HEK293 (cell line): ENCODE data around the gene DPCD.

Experiments
- BCL11B ChIP-seq: fragments of 450-650 bp; formaldehyde crosslinking; IDR thresholded peaks from 2 replicates; pipeline ENCODE4 v1.5.1; 2016; ENCODE audit warnings: low read depth, missing biosample characterization, missing genetic modification characterization
- GLIS1 ChIP-seq: fragments of 450-650 bp; formaldehyde crosslinking; IDR thresholded peaks from 2 replicates; pipeline ENCODE4 v1.5.1; 2016; ENCODE audit warnings: missing biosample characterization, missing genetic modification characterization
- GLIS2 ChIP-seq: fragments of 450-650 bp; formaldehyde crosslinking; IDR thresholded peaks from 2 replicates; pipeline ENCODE4 v1.5.1; 2016; ENCODE audit warnings: missing biosample characterization, missing genetic modification characterization
- HOXD13 ChIP-seq: sonication (generic); formaldehyde crosslinking; IDR thresholded peaks from 2 replicates; pipeline ENCODE4 v1.8.0; 2022; ENCODE audit warnings: missing genetic modification reagents, borderline replicate concordance
- MYNN ChIP-seq: fragments of 450-650 bp; formaldehyde crosslinking; IDR thresholded peaks from 2 replicates; pipeline ENCODE4 v1.5.1; 2016; ENCODE audit warnings: missing biosample characterization, missing genetic modification characterization, borderline replicate concordance
- PATZ1 ChIP-seq: fragments of 450-650 bp; formaldehyde crosslinking; IDR thresholded peaks from 2 replicates; pipeline ENCODE4 v1.5.1; 2016; ENCODE audit warnings: missing biosample characterization, missing genetic modification characterization
- REPIN1 ChIP-seq: fragments of 450-650 bp; formaldehyde crosslinking; IDR thresholded peaks from 2 replicates; pipeline ENCODE4 v1.5.1; 2017; ENCODE audit warnings: missing biosample characterization, missing genetic modification characterization, low read depth
- SP2 ChIP-seq: fragments of 450-650 bp; formaldehyde crosslinking; IDR thresholded peaks from 2 replicates; pipeline ENCODE4 v1.5.1; 2016; ENCODE audit warnings: missing biosample characterization, missing genetic modification characterization
- TCF7L2 ChIP-seq: IDR thresholded peaks from 2 replicates; pipeline ENCODE4 v1.6.1; 2011; ENCODE audit warnings: low read depth, mild to moderate bottlenecking, inconsistent platforms, low read length, moderate library complexity, borderline replicate concordance
- YY1 ChIP-seq: fragments of 450-650 bp; formaldehyde crosslinking; IDR thresholded peaks from 2 replicates; pipeline ENCODE4 v1.5.1; 2018; ENCODE audit warnings: missing biosample characterization, missing genetic modification characterization
- ZBTB20 ChIP-seq: fragments of 450-650 bp; formaldehyde crosslinking; IDR thresholded peaks from 2 replicates; pipeline ENCODE4 v1.5.1; 2016; ENCODE audit warnings: missing biosample characterization, missing genetic modification characterization
- ZBTB48 ChIP-seq: fragments of 450-650 bp; formaldehyde crosslinking; IDR thresholded peaks from 2 replicates; pipeline ENCODE4 v1.5.1; 2016; ENCODE audit warnings: missing biosample characterization, missing genetic modification characterization
- ZFP41 ChIP-seq: fragments of 450-650 bp; formaldehyde crosslinking; IDR thresholded peaks from 2 replicates; pipeline ENCODE4 v1.5.1; 2016; ENCODE audit warnings: missing biosample characterization, missing genetic modification characterization, borderline replicate concordance
- ZNF140 ChIP-seq: fragments of 450-650 bp; formaldehyde crosslinking; IDR thresholded peaks from 2 replicates; pipeline ENCODE4 v1.5.1; 2016; ENCODE audit warnings: missing biosample characterization, missing genetic modification characterization
- ZNF174 ChIP-seq: fragments of 450-650 bp; formaldehyde crosslinking; IDR thresholded peaks from 2 replicates; pipeline ENCODE4 v1.5.0; 2017; ENCODE audit warnings: missing biosample characterization, mild to moderate bottlenecking, missing genetic modification characterization
- ZNF211 ChIP-seq: fragments of 450-650 bp; formaldehyde crosslinking; IDR thresholded peaks from 2 replicates; pipeline ENCODE4 v1.5.1; 2016; ENCODE audit warnings: low read depth, missing biosample characterization, missing genetic modification characterization
- ZNF266 ChIP-seq: fragments of 450-650 bp; formaldehyde crosslinking; IDR thresholded peaks from 2 replicates; pipeline ENCODE4 v1.5.1; 2016; ENCODE audit warnings: missing biosample characterization, missing genetic modification characterization, low read depth
- ZNF302 ChIP-seq: fragments of 450-650 bp; formaldehyde crosslinking; IDR thresholded peaks from 2 replicates; pipeline ENCODE4 v1.5.1; 2016; ENCODE audit warnings: missing biosample characterization, missing genetic modification characterization, low read depth
- ZNF311 ChIP-seq: fragments of 450-650 bp; formaldehyde crosslinking; IDR thresholded peaks from 2 replicates; pipeline ENCODE4 v1.5.1; 2017; ENCODE audit warnings: missing biosample characterization, missing genetic modification characterization, borderline replicate concordance
- ZNF366 ChIP-seq: fragments of 450-650 bp; formaldehyde crosslinking; conservative IDR thresholded peaks from 2 replicates; pipeline ENCODE4 v1.5.1; 2016; ENCODE audit warnings: missing biosample characterization, missing genetic modification characterization
- ZNF423 ChIP-seq: fragments of 450-650 bp; formaldehyde crosslinking; IDR thresholded peaks from 2 replicates; pipeline ENCODE4 v1.5.1; 2016; ENCODE audit warnings: missing biosample characterization, missing genetic modification characterization
- ZNF426 ChIP-seq: fragments of 450-650 bp; formaldehyde crosslinking; IDR thresholded peaks from 2 replicates; pipeline ENCODE4 v1.5.1; 2017; ENCODE audit warnings: missing biosample characterization, missing genetic modification characterization, mild to moderate bottlenecking, inconsistent platforms, moderate library complexity
- ZNF514 ChIP-seq: fragments of 450-650 bp; formaldehyde crosslinking; IDR thresholded peaks from 2 replicates; pipeline ENCODE4 v1.5.1; 2016; ENCODE audit warnings: missing biosample characterization, missing genetic modification characterization
- ZNF560 ChIP-seq: fragments of 450-650 bp; formaldehyde crosslinking; IDR thresholded peaks from 2 replicates; pipeline ENCODE4 v1.5.1; 2017; ENCODE audit warnings: missing biosample characterization, missing genetic modification characterization, borderline replicate concordance
- ZNF571 ChIP-seq: fragments of 450-650 bp; formaldehyde crosslinking; IDR thresholded peaks from 2 replicates; pipeline ENCODE4 v1.5.0; 2017; ENCODE audit warnings: missing biosample characterization, missing genetic modification characterization
- ZNF623 ChIP-seq: fragments of 450-650 bp; formaldehyde crosslinking; IDR thresholded peaks from 2 replicates; pipeline ENCODE4 v1.5.1; 2016; ENCODE audit warnings: missing biosample characterization, missing genetic modification characterization
- ZNF645 ChIP-seq: fragments of 450-650 bp; formaldehyde crosslinking; IDR thresholded peaks from 2 replicates; pipeline ENCODE4; 2016; ENCODE audit warnings: missing biosample characterization, missing genetic modification characterization
- ZNF654 ChIP-seq: fragments of 450-650 bp; formaldehyde crosslinking; IDR thresholded peaks from 2 replicates; pipeline ENCODE4 v1.5.1; 2016; ENCODE audit warnings: low read depth, missing biosample characterization, missing genetic modification characterization
- ZNF670 ChIP-seq: fragments of 450-650 bp; formaldehyde crosslinking; IDR thresholded peaks from 2 replicates; pipeline ENCODE4 v1.5.1; 2016; ENCODE audit warnings: missing biosample characterization, missing genetic modification characterization, low read depth
- ZNF76 ChIP-seq: fragments of 450-650 bp; formaldehyde crosslinking; IDR thresholded peaks from 2 replicates; pipeline ENCODE4; 2016; ENCODE audit warnings: low read depth, missing biosample characterization, missing genetic modification characterization, borderline replicate concordance
- ZNF791 ChIP-seq: fragments of 450-650 bp; formaldehyde crosslinking; IDR thresholded peaks from 2 replicates; pipeline ENCODE4 v1.5.1; 2016; ENCODE audit warnings: missing biosample characterization, missing genetic modification characterization
- ZNF830 ChIP-seq: fragments of 450-650 bp; IDR thresholded peaks from 2 replicates; pipeline ENCODE4 v1.5.0; 2018; ENCODE audit warnings: missing biosample characterization, missing genetic modification characterization, low read depth, mild to moderate bottlenecking, moderate library complexity
- ZSCAN16 ChIP-seq: fragments of 450-650 bp; formaldehyde crosslinking; IDR thresholded peaks from 2 replicates; pipeline ENCODE4 v1.5.1; 2016; ENCODE audit warnings: missing biosample characterization, missing genetic modification characterization
- TF ChIP-seq, protein P1 (sequence below): fragments of 450-650 bp; formaldehyde crosslinking; IDR thresholded peaks from 2 replicates; pipeline ENCODE4 v1.5.1; 2016; ENCODE audit warnings: missing biosample characterization, missing genetic modification characterization
- TF ChIP-seq, protein P2 (sequence below): fragments of 450-650 bp; formaldehyde crosslinking; IDR thresholded peaks from 2 replicates; pipeline ENCODE4 v1.5.1; 2016; ENCODE audit warnings: missing biosample characterization, missing genetic modification characterization

The DPCD gene

DNA sequence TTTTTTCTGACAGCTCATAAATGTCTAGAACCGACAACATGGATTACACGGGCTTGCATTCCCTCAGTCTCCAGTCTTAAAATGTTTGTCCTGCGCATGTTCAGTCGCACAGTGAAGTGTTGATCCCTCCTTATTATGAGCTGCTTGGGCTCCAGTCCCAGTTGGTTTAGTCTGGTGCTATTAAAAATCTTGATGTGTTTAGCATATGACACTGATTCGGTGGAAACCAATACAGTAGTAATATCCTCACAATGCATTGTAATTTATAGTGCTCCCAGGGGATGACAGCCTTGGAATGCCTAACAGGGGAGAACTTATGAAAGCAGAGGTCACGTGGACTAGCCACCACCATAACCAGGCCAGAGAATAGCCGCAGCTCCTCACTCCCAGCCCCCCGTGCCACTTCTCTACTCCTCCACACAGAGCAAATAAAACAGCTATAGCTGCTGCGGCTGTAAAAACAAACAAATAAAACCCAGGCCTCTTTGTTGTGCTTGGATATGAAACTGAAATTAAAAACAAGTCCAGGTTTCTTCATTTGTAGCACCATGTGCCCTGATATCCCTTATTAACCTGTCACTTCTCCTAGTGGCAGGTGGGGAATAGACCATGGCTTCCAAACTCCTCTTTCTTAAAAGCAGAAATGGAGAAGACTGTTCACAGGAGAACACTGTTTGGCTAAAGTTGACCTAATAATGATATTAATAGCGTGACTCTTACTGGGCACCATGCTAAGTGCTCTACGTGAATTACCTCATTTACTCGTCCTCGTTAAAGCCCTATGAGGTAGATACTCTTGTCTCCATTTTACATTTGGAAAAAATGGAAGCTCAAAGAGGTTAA is 7.7 kb downstream of the DPCD start (continued):
- 0 out of 2 replicates have a peak, but pooled peaks have one; percentile 44 for TF ChIP-seq REPIN1 (tag by site-specific recombination)
- no peak for TF ChIP-seq ZNF302
- peak; percentile 54 for TF ChIP-seq SP2 (tag by site-specific recombination)
- no peak for TF ChIP-seq ZSCAN16
- no peak for TF ChIP-seq GLIS2
- no peak for TF ChIP-seq ZNF426
- TF ChIP-seq PATZ1 (tag by site-specific recombination), result peak; percentile 72
- TF ChIP-seq, protein P1, sequence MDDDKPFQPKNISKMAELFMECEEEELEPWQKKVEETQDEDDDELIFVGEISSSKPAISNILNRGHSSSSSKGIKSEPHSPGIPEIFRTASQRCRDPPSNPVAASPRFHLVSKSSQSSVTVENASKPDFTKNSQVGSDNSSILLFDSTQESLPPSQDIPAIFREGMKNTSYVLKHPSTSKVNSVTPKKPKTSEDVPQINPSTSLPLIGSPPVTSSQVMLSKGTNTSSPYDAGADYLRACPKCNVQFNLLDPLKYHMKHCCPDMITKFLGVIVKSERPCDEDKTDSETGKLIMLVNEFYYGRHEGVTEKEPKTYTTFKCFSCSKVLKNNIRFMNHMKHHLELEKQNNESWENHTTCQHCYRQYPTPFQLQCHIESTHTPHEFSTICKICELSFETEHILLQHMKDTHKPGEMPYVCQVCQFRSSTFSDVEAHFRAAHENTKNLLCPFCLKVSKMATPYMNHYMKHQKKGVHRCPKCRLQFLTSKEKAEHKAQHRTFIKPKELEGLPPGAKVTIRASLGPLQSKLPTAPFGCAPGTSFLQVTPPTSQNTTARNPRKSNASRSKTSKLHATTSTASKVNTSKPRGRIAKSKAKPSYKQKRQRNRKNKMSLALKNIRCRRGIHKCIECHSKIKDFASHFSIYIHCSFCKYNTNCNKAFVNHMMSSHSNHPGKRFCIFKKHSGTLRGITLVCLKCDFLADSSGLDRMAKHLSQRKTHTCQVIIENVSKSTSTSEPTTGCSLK (tag by site-specific recombination), result no peak
- peak; percentile 60 for TF ChIP-seq ZNF423
- no peak for TF ChIP-seq ZNF791
- no peak for TF ChIP-seq ZNF654 (tag by site-specific recombination)
- TF ChIP-seq, protein P2, sequence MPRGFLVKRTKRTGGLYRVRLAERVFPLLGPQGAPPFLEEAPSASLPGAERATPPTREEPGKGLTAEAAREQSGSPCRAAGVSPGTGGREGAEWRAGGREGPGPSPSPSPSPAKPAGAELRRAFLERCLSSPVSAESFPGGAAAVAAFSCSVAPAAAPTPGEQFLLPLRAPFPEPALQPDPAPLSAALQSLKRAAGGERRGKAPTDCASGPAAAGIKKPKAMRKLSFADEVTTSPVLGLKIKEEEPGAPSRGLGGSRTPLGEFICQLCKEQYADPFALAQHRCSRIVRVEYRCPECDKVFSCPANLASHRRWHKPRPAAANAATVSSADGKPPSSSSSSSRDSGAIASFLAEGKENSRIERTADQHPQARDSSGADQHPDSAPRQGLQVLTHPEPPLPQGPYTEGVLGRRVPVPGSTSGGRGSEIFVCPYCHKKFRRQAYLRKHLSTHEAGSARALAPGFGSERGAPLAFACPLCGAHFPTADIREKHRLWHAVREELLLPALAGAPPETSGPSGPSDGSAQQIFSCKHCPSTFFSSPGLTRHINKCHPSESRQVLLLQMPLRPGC, result peak; percentile 89
- TF ChIP-seq ZBTB48 (tag by site-specific recombination), result no peak
- TF ChIP-seq ZBTB20, result 0 out of 2 replicates have a peak, but pooled peaks have one; percentile 18
- no peak for TF ChIP-seq ZNF140 (tag by site-specific recombination)
- peak; percentile 73 for TF ChIP-seq ZNF366 (tag by site-specific recombination)
- no peak for TF ChIP-seq ZNF623 (tag by site-specific recombination)
- TF ChIP-seq ZFP41 (tag by site-specific recombination), result no peak
- TF ChIP-seq MYNN, result no peak
- peak; percentile 81 for TF ChIP-seq GLIS1 (tag by site-specific recombination)
- no peak for TF ChIP-seq ZNF560
- TF ChIP-seq TCF7L2, result no peak
- peak; percentile 21; the same call in 1 of the 2 replicates for TF ChIP-seq YY1 (tag by site-specific recombination)
- no peak for TF ChIP-seq ZNF311 (tag by site-specific recombination)
- no peak for TF ChIP-seq ZNF211
- TF ChIP-seq ZNF645 (tag by site-specific recombination), result no peak
- TF ChIP-seq ZNF514 (tag by site-specific recombination), result no peak
- no peak for TF ChIP-seq ZNF670 (tag by site-specific recombination)
- no peak for TF ChIP-seq ZNF266 (tag by site-specific recombination)
- no peak for TF ChIP-seq ZNF830 (tag by site-specific recombination)
- no peak for TF ChIP-seq ZNF571 (tag by site-specific recombination)
- peak; percentile 45; the same call in 1 of the 2 replicates for TF ChIP-seq ZNF76 (tag by site-specific recombination)
- peak; percentile 35; the same call in 1 of the 2 replicates for TF ChIP-seq BCL11B
- TF ChIP-seq ZNF174, result no peak
- TF ChIP-seq HOXD13 (CRISPR knock-in tag), result no peak
